Stimulated activated CD4-positive, alpha-beta T cell treated with anti-CD3 and anti-CD28 coated beads, Interleukin-1b, Interleukin-23, amount 100 ng/mL, for 48 hours (primary cell): Measurements from ENCODE around the gene NAV3.

Experiments
- DNase-seq: peaks from one replicate; pipeline ENCODE4 v3.0.0-alpha.2; 2020

The NAV3 gene, protein sequence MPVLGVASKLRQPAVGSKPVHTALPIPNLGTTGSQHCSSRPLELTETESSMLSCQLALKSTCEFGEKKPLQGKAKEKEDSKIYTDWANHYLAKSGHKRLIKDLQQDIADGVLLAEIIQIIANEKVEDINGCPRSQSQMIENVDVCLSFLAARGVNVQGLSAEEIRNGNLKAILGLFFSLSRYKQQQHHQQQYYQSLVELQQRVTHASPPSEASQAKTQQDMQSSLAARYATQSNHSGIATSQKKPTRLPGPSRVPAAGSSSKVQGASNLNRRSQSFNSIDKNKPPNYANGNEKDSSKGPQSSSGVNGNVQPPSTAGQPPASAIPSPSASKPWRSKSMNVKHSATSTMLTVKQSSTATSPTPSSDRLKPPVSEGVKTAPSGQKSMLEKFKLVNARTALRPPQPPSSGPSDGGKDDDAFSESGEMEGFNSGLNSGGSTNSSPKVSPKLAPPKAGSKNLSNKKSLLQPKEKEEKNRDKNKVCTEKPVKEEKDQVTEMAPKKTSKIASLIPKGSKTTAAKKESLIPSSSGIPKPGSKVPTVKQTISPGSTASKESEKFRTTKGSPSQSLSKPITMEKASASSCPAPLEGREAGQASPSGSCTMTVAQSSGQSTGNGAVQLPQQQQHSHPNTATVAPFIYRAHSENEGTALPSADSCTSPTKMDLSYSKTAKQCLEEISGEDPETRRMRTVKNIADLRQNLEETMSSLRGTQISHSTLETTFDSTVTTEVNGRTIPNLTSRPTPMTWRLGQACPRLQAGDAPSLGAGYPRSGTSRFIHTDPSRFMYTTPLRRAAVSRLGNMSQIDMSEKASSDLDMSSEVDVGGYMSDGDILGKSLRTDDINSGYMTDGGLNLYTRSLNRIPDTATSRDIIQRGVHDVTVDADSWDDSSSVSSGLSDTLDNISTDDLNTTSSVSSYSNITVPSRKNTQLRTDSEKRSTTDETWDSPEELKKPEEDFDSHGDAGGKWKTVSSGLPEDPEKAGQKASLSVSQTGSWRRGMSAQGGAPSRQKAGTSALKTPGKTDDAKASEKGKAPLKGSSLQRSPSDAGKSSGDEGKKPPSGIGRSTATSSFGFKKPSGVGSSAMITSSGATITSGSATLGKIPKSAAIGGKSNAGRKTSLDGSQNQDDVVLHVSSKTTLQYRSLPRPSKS (N-terminal part only)

DNA sequence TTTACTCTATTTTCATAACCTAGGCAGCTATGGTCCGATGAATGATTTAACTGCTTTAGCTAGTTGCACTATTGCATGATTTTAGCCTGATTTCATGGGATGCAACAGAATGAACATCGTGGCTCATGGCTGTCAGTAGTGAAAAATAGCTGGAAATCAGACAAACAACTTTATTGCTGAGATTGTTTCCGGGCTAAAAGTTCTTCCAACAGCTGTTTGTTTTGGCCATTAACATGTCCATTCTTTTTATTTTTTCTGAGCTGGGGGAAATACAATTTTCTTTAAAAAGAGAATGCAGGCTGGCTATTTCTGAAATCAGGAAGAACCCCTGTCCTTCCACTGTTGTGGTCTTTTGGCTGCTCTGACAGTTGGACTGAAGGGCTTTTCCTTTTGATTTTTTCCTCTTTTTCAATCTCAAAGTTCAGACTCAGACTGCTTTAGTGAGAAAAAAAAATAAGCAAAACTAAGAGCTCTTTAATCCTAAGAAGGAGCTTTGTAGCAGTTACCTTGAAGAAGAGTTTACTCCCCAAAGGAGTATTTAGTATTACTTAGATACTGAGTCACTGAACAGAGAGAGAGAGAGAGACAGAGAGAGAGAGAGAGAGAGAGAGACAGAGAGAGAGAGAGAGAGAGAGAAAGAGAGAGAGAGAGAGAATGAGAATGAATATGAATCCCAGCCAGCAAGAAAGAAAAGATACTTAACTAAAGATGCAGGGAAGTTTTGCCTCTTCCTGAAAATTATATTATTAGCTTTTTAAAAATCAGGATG lies at the start of gene NAV3:
Gene NAV3 (plus strand): TSS at position 312 of the 769 bp plus-strand sequence. CDS start 568 bp downstream, outside the sequence.
- no peak for DNase-seq

DNA sequence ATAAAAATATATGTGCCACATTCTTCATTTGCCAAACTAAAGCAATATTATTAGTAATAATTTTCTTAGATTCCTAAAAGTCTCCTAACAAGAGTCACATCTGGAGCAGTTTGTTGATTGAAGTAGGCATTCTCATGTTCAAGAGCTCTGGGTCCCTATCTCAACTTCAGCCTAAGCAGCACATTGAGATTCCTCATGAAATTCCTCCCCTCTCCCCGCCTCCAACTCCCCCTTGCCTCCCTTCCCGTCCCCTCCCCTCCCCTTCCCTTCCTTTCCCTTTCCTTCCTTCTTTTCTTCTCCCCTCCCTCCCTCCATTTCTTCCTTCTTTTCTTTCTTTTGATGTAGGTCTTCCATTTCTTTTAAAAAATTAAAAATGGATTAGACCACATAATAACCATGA lies 48.7 kb upstream of the NAV3 start:
- no peak for DNase-seq

DNA sequence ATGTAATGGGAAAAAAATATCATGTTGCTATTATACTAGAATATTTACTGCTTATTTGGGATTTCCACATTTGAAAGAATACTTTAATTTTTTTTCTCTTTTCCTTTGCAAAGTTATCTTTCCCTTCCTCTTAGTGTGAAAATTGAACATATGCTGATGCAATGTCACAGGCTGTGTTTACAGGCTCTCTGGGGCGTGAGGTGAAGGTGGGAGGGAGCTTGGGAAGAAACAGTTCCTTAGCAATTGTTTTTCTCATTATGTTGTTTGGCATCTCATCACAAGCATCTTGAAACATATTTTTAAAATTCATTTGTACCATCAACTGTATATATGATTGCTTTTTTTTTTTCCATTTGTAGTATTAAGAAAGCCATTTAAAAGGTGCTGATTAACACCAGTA lies 47.9 kb upstream of the NAV3 start:
- DNase-seq, result no peak

DNA sequence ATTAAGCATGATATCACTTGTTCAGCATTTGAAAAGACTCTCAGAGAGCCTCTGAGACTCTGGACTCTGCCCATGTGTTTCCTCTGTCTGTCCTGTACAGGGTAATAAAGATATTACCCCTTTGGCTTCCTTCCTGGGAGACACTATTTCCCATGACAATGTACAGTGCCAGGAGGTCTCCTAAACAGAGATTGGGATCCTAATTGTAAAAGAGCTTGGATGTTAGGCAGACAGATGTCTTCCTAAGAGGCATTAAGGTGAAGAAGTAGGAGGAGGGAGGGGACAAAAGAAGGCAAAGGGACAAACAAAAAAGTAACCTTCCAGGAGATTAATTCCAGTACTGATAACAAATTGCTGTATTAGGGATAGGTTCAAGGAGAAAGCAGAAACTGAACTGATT lies 45.5 kb upstream of the NAV3 start:
- no peak for DNase-seq

DNA sequence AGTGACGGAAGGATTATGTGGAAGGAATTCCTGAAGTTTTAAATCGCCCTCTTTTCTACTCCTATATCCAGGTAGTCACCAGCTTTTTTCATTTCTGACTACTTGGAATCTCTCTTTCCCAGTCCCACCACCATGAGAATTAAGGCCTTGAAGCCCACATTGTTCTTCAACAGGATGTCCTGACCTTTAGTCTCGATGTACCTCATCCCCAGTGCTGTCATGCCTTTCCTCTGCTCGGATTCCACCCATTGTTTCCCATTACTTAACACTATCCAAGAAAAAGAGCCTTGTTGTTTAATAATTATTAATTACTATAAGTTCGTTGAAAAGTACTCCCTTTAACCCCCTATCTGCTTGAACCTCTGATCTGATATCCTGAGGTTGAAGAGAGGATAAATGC lies 44.0 kb upstream of the NAV3 start:
- no peak for DNase-seq

DNA sequence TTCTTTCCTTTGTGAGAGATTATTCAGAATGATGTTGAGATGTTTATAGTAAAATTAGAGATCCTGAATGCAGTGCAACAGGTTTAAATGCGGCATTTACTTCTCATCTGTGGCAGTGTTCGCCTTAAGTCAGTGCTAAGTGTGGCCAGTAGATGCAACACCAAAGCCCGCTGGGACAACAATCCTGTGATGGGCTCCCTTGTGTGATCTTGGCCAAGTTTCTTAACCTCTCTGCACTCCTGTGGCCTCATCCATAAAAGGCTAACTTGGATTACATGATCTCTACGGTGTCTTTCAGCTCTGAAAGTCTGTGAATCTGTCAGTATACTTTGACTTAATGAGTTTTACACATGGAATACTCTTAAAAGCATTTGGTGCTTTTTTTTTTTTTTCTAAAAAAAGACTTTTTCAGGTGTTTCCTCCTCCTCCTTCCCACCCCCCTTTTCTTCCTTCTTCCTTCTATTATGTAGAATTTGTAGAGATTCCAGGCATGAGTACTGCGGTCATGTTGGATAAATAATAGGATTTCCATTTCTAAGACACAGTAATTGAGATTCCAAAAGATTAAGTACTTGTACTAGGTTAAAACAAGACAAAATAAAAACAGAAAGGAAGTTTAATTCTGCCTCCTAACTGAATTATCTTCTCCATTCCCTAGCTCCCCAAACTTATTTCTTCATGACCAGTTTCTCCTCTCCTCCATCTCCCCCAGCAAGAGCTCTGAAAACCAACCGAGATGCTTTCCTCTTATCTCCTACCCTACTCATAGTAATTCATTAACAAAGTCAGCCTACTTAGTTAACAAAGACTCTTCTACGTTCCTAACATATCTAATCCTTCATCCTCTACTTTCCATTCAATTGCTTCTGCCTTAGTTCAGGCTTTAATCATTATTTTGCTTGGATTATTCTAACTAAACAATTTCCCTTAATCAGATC lies 42.2 kb upstream of the NAV3 start:
- no peak for DNase-seq

DNA sequence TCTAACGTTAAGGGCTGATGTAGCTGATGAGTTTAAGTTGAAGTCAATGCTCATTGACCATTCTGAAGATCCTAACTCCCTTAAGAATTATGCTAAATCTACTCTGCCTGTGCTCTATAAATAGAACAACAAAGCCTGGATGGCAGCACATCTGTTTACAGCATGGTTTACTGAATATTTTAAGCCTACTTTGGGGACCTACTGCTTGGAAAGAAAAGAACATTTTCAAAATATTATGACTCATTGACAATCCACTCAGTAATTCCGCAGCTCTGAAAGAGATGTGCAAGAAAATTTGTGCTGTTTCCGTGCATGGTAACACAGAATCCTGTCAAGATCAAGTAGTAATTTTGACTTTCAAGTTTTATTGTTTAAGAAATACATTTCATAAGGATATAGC lies 35.0 kb upstream of the NAV3 start:
- DNase-seq, result no peak

DNA sequence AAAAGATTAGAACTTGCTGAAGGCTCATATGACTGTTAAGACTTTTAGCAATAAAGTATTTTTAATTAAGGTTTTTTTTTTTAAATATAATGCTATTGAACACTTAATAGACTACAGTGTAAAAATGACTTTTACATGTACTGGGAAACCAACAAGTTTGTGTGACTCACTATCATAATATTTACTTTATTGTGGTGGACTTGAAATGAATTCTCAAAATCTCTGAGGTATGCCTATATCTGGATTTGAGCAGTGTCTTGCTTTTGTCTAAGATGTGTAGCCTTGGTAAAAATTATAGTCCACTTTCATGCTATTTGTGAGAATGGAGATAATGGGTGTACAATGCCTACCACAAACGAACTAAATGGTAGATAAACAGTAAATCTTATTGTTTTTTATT lies 33.9 kb upstream of the NAV3 start:
- no peak for DNase-seq

DNA sequence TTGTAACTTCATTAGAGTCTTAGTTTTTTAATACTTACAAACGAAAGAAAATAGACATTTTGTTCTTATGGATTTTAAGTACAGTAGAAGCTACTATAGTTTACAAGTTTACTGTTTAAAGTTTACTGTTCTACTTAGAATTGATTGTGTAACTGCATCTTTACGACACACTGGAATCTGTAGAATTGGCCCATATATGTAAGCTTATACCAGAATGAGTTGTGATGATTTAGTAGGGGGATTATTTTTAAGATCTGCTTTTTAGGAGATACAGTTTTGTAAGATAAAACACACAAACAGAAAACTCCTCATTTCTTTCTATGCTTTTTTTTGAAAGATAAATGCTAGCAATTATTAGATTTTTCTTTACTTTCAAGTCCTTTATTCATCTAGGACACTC lies 30.2 kb upstream of the NAV3 start:
- no peak for DNase-seq

DNA sequence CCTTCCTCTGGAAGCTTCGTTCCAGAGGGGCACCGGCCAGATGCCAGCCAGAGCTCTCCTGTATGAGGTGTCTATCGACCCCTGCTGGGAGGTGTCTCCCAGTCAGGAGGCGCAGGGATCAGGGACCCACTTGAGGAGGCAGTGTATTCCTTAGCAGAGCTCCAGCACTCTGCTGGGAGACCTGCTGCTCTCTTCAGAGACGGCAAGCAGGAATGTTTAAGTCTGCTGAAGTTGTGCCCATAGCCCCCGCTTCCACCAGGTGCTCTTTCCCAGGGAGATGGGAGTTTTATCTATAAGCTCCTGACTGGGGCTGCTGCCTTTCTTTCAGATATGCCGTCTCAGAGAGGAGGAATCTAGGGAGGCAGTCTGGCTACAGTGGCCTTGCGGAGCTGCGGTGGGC lies 22.2 kb upstream of the NAV3 start:
- DNase-seq, result no peak

DNA sequence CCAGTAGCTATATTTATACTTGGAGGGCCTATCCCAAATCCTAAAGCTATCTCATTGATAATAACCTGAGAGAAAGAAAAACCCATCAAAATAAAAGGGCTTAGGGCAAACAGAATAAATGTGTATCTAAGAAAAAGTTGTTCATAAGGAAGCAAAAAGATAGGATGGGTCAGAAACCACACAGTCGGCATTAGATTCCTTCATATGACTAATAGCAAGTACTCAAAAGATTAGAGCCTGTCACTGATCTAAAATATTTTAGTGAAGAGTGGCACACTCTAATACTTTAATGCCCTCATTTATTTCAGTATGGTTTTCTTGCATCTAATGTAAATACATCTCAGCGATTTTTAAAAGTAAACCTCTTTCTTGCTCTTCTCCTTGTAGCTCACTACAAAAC lies 17.1 kb upstream of the NAV3 start:
- no peak for DNase-seq

DNA sequence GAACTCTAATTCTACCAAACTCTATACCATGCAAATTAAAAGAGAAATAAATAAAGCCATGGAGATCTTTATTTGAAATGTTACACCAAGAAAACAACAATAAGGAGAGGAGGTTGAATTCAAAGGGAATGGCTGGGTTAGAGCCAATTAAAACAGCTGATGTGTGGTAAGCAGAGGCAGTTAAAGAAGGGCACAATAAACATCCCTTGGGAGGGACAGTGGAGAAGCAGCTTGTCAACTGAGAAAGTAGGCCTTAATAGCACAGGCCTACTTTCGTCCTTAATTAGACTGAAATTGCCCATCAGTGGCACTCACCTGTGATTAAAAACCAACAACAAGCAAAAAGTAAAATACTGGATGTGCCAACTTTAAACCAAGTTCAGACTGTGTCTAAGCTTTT lies 16.3 kb upstream of the NAV3 start:
- no peak for DNase-seq

DNA sequence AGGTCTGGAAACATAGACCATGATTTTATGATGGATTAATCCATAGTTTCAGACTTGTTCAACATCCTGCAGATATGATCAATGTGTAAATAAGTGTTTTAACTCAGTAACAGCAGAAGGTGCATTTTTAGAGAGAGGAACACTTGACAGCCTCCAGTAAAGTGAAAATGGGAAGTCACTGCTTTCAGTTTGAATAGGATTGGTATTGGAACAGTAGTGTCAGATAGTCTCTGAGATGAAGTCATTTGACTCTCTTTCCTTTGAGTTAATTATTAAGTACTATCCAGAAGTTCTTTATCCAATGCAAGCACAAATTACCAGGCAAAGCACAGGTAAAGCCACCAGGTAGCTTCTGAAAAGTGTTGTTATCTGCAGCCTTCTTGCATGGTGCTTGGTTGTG lies 14.5 kb upstream of the NAV3 start:
- no peak for DNase-seq

DNA sequence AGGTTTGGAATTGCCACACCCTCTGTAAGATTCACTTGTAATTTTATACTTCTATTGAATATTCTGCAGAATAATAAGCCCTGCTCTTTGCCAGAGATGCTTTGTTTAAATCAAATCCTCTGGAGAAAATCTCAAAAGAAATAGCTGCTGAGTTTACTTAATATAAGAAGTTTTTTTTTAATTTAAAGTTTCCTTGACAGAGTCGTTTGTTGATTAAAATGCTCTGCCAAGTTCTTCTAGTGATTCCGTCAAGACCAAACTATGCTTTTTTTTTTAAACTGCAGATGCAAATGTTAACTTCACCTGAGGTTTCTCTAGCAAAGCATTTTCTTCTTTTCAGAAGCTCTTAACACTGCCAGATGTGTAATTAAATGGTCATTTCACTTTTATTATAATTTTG lies 13.4 kb upstream of the NAV3 start:
- DNase-seq, result no peak

DNA sequence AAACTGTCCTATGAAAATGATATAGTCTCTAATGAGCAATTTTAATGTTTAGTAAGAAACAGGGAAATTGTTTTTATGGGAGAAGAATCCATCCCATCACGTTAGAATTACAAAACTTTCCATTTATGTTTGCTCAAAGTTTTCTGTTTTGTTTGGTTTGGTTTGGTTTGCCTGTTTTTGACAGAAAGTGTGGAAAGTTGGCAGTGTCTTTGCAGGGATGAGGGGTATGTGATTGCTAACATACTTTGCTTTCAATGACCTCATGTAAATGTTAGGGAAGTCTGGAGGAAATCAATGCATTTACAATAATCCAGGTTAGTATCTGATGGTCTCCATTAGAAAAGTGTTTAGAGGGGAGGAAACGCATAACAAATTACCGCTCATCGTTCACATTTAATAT lies 12.3 kb upstream of the NAV3 start:
- DNase-seq, result no peak

DNA sequence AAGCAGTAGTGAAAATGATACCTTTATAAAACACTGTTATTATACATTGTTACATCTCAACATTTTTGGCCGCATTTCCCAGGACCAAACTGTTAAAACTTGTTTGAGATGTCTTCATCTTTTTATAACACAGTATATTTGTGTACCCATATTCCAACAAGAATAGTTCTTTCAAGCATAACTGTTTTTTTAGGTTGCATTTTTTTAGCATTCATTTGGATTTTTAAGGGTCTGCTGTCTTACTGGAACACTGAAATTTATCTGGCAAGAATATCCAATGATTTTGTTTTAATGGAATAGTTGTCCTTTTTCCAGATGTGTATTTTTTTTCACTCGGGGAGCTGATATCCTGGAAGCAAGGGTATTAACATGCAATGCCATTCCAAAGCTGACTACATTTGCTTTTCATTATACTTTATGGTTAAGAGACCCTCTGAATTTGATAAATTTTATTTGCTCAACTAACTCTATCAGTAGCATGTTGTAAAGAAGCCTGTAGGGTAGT lies 8.9 kb upstream of the NAV3 start:
- no peak for DNase-seq

DNA sequence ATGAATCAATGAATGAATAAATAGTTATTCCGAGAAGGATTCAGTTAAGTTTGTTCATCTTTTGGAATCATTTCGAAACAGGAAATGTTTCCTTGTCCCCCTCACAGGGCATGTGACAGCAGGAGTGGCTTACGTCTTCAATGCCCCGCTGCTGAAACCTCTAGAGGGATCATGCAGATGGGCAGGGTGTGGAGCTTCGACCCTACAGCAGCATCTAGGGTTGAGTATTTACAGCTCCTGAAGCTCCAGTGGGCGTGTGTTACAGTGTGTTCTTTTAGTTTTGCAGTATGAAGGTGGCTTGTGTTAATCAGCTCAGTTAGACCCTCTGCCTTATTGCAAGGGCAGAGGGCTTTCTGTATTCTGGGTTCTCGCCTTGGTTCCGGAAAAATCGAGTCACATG lies 2.6 kb downstream of the NAV3 start:
- DNase-seq, result no peak

DNA sequence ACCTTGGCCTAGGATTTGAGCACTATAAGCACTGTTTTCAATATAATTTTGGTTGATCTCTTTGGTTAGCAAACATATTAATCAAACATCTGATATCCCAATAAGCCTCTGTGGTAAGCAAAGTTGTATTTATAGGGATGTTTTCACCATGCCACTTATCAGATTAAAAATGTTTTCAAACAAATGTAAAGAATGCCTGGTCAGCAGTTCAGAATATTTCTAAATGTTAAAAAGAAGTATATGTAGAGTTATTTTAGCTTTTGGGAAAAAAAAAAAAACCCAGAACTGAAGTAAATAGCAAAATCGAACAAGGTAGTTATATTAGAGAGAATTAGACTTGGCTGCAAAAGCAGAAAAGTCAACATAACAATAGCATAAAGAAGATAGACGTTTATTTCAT lies 3.9 kb downstream of the NAV3 start:
- no peak for DNase-seq

DNA sequence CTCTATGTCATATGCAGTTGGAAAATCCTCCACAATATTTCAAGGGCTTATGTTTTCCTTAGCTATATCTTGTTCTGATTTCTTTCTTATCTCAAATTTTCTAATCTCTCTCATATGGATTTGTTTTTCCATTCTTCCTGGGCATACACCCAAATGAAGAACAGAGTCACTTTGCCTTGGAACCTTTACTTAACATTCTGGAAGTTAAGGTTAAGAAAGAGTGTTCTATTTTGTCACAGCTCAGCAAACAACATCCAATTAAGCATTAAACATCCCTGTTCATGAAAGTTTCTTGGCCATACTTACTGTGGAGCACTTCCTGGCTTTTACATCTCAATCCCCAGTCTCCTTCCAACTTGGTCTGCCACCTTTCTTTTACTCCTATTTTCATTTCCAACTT lies 5.3 kb downstream of the NAV3 start:
- DNase-seq, result no peak

DNA sequence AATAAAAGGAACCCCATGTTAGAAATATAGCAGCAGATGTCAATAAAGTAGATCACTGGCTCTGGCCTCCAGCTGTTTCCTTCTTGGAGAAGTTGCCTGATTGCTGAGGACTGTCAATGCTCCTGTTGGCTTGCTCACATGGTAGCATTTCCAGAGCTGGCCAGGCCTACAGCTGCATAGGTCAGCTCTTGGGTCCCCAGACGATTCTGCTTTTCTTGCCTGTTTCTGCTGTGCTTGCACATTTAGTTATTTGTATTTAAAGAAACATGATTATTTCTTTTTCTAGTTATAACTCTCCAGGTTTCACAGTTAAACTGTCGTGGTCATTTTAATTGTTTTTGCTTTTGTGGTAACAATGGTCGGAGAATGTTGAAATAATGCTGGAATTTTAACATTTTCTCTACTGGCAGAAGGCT lies 7.2 kb downstream of the NAV3 start:
- no peak for DNase-seq

DNA sequence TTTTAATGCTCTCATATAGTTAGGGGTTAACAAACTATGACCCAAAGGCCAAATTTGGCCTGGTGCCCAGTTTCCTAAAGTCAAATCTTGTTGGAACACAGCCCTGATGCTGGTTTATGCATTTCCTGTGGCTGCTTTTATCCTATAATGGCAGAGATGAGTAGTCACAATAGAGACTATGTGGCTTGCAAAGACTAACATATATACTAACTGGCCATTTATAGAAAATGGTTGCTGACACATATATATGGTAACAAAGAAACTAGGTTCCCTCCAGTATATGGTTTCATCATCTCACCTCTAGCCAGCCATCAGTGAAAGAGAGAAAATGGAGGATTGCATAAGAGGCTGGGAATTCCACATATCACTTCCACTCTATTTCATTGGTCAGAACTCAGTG lies 10.8 kb downstream of the NAV3 start:
- DNase-seq, result no peak

DNA sequence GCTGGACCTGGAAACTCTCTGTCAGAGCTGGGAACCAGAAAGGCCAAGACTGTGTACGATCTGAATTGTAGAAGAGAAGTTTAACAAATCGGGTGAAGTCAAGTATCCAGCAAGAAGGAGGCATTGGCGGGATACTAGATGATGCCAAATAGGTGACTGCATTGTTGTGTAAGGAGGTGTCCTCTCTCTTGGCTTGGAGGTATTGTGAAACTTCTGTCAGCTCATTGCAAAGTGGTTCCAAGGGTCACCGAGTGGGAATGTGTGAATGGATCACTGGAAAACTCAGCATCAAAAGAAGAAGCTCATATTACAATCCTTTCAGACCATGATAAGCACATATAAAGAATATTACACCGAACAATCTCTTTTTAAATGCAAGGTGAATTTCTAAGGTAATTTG lies 11.7 kb downstream of the NAV3 start:
- no peak for DNase-seq
